HG03439 (cell line): ENCODE measurements around the gene CASP4.

Source experiments
- ATAC-seq: cut with Tn5 transposase; IDR thresholded peaks from one replicate; pipeline ENCODE4 v1.9.1; 2021; ENCODE audit warnings: mild to moderate bottlenecking, moderate library complexity; ENCODE audit not compliant: unreplicated experiment

The CASP4 gene

GRCh38 chr11:104895634-104896033, 72.7 kb downstream of the CASP4 start:
- ATAC-seq, result no peak

GRCh38 chr11:104893876-104894275, 74.5 kb downstream of the CASP4 start:
- ATAC-seq, result no peak
